HCT116 (cell line): ENCODE results near the gene MTF2. TPM values are rescaled to one million over a fixed set of nuclear protein-coding genes. Genes with fewer than 3 reads are reported as not detected.

Experiments used
- ATAC-seq: fragments of 200-7000 bp; cut with Tn5 transposase; 2 replicates; pipeline ENCODE4 v1.9.1; 2020; ENCODE audit warnings: mild to moderate bottlenecking, moderate library complexity
- BruUV-seq: library from RNA; stranded (reverse); fragments of 400-500 nt; replicated peaks from 2 replicates; lab custom pipeline; 2021; lab: Mats Ljungman, UMichigan
- CTCF ChIA-PET: fragments of 300-600 bp; sonication (Branson Sonifier 250); formaldehyde crosslinking; loops from one replicate; lab custom pipeline; 2021; ENCODE audit warnings: antibody characterized with exemption; lab: Charles Lee
- POLR2A ChIA-PET: fragments of 300-600, 350-600 bp; sonication (Branson Sonifier 250); formaldehyde crosslinking; loops from one replicate; lab custom pipeline; 2021; ENCODE audit warnings: antibody characterized with exemption; lab: Charles Lee
- RAD21 ChIA-PET, 2 experiments: fragments of 300-600 bp; sonication (Branson Sonifier 250); formaldehyde crosslinking; loops; one replicate each; lab custom pipeline; 2023; ENCODE audit warnings: low total read pairs in 2 of 2; ENCODE audit not compliant: uncharacterized antibody in 2 of 2, unreplicated experiment in 2 of 2, low non-redundant PET in 1 of 2; lab: Charles Lee
- DNase-seq: peaks from one replicate; pipeline ENCODE4 v3.0.0-alpha.2; 2010; ENCODE audit warnings: low read depth, low spot score
- H2AFZ ChIP-seq: fragments of 200-600 bp; shearing (Covaris generic), sonication (generic); 2 replicates; pipeline ENCODE4 v1.6.1; 2017; ENCODE audit warnings: low read depth, mixed run types, mixed read lengths, antibody characterized with exemption, low read length; ENCODE audit not compliant: poor library complexity, severe bottlenecking
- H3K27ac ChIP-seq: 2 replicates; pipeline ENCODE4 v1.5.1; 2012; ENCODE audit warnings: low read depth, low read length
- H3K27me3 ChIP-seq: fragments of 200-600 bp; sonication (generic); 2 replicates; pipeline ENCODE4 v1.6.1; 2016; ENCODE audit warnings: mixed run types, low read length, mixed read lengths; ENCODE audit not compliant: insufficient read depth
- H3K36me3 ChIP-seq, 2 experiments: fragments of 200-500 bp in 1 of 2; fragments of 200-600 bp in 1 of 2; sonication (Bioruptor generic) in 1 of 2; sonication (generic) in 1 of 2; 2 replicates each; pipeline versions ENCODE4 v1.5.1 to v1.6.1; 2014 to 2016; ENCODE audit warnings: low read length in 2 of 2, inconsistent platforms in 1 of 2, mixed read lengths in 1 of 2, mixed run types in 1 of 2; ENCODE audit not compliant: insufficient read depth in 2 of 2, control insufficient read depth in 1 of 2
- H3K4me1 ChIP-seq, 2 experiments: fragments of 200-600 bp in 1 of 2; sonication (generic) in 1 of 2; 2 replicates each; pipeline versions ENCODE4 v1.5.1 to v1.6.1; 2012 to 2017; ENCODE audit warnings: low read length in 2 of 2, inconsistent platforms in 1 of 2, mild to moderate bottlenecking in 1 of 2, mixed read lengths in 1 of 2, mixed run types in 1 of 2, moderate library complexity in 1 of 2; ENCODE audit not compliant: insufficient read depth in 2 of 2, control insufficient read depth in 1 of 2
- H3K4me2 ChIP-seq: fragments of 200-600 bp; sonication (generic); 2 replicates; pipeline ENCODE4 v1.6.1; 2017; ENCODE audit warnings: mixed run types, low read length, mixed read lengths
- H3K4me3 ChIP-seq, 2 experiments: fragments of 200-600 bp in 1 of 2; sonication (generic) in 1 of 2; replicated peaks in 1 of 2; 2 replicates each; pipeline ENCODE4 v1.5.1; 2011 to 2016; ENCODE audit warnings: low read length in 2 of 2, control low read depth in 1 of 2, low read depth in 1 of 2, mild to moderate bottlenecking in 1 of 2, mixed read lengths in 1 of 2, mixed run types in 1 of 2
- H3K79me2 ChIP-seq: fragments of 200-600 bp; sonication (generic); 2 replicates; pipeline ENCODE4 v1.6.1; 2017; ENCODE audit warnings: mild to moderate bottlenecking, mixed run types, low read length, moderate library complexity, mixed read lengths; ENCODE audit not compliant: insufficient read depth
- H3K9ac ChIP-seq: fragments of 200-600 bp; sonication (generic); 2 replicates; pipeline ENCODE4 v1.6.1; 2016; ENCODE audit warnings: low read length, mixed read lengths
- H3K9me2 ChIP-seq: fragments of 200-600 bp; sonication (generic), shearing (Covaris generic); 2 replicates; pipeline ENCODE4 v1.6.1; 2017; ENCODE audit warnings: mixed run types, mild to moderate bottlenecking, moderate library complexity; ENCODE audit not compliant: insufficient read depth
- H3K9me3 ChIP-seq, 2 experiments: fragments of 200-500 bp in 1 of 2; fragments of 200-600 bp in 1 of 2; sonication (Bioruptor generic) in 1 of 2; sonication (generic) in 1 of 2; 2 replicates each; pipeline ENCODE4 v1.6.1; 2014 to 2017; ENCODE audit warnings: low read length in 2 of 2, mixed read lengths in 2 of 2, inconsistent platforms in 1 of 2, low read depth in 1 of 2, mild to moderate bottlenecking in 1 of 2, mixed run types in 1 of 2, moderate library complexity in 1 of 2; ENCODE audit not compliant: control insufficient read depth in 1 of 2, insufficient read depth in 1 of 2
- H4K20me1 ChIP-seq: fragments of 200-600 bp; sonication (generic), shearing (Covaris generic); 2 replicates; pipeline ENCODE4 v1.6.1; 2017; ENCODE audit warnings: mixed run types, mild to moderate bottlenecking, moderate library complexity; ENCODE audit not compliant: insufficient read depth
- CBX3 ChIP-seq: IDR thresholded peaks from 2 replicates; pipeline ENCODE4 v1.6.1; 2012; ENCODE audit warnings: low read depth
- EGR1 ChIP-seq: IDR thresholded peaks from 2 replicates; pipeline ENCODE4 v1.6.1; 2012; ENCODE audit warnings: low read depth
- EZH2phosphoT487 ChIP-seq: fragments of 200-600 bp; IDR thresholded peaks from 2 replicates; pipeline ENCODE4 v1.6.1; 2018; ENCODE audit warnings: antibody characterized with exemption, borderline replicate concordance
- FOSL1 ChIP-seq: IDR thresholded peaks from 2 replicates; pipeline ENCODE4 v1.6.1; 2012; ENCODE audit warnings: low read depth
- JUND ChIP-seq: IDR thresholded peaks from 2 replicates; pipeline ENCODE4 v1.6.1; 2012
- POLR2AphosphoS5 ChIP-seq: IDR thresholded peaks from 2 replicates; pipeline ENCODE4 v1.6.1; 2011; ENCODE audit warnings: mild to moderate bottlenecking, low read depth, low read length, moderate library complexity
- SRF ChIP-seq: IDR thresholded peaks from 2 replicates; pipeline ENCODE4 v1.6.1; 2012; ENCODE audit warnings: low read depth
- TCF7L2 ChIP-seq: IDR thresholded peaks from 2 replicates; pipeline ENCODE4 v1.7.0; 2011; ENCODE audit warnings: borderline replicate concordance, inconsistent platforms; ENCODE audit not compliant: insufficient read depth, insufficient read length; ENCODE audit errors: extremely low read depth
- YY1 ChIP-seq: IDR thresholded peaks from 2 replicates; pipeline ENCODE4 v1.6.1; 2011; ENCODE audit warnings: low read length, low read depth, moderate library complexity, mild to moderate bottlenecking; ENCODE audit not compliant: insufficient replicate concordance; ENCODE audit errors: extremely low read depth
- ZFX ChIP-seq: fragments of 450-650 bp; IDR thresholded peaks from 2 replicates; pipeline ENCODE4 v1.6.1; 2017
- intact Hi-C: fragments of 100-400 bp; cut with micrococcal nuclease; formaldehyde crosslinking; loops from 2 replicates; pipeline ENCODE4 v1.10.0; 2022
- total RNA-seq: library from RNA; stranded (reverse); gene quantifications from one replicate; pipeline ENCODE4 v1.2.1, GENCODE V29; 2021; ENCODE audit not compliant: unreplicated experiment
- TF ChIP-seq, protein P1 (sequence below): IDR thresholded peaks from 2 replicates; pipeline ENCODE4 v1.6.1; 2011; ENCODE audit warnings: mild to moderate bottlenecking, low read length, moderate library complexity; ENCODE audit not compliant: insufficient replicate concordance; ENCODE audit errors: extremely low read depth
- TF ChIP-seq, protein P2 (sequence below), 3 experiments: fragments of 200-600 bp in 1 of 3; sonication (generic) in 1 of 3; IDR thresholded peaks in 2 of 3; conservative IDR thresholded peaks in 1 of 3; 2 replicates each; pipeline ENCODE4 v1.5.1; 2012 to 2017; ENCODE audit warnings: low read depth in 2 of 3, low read length in 2 of 3, antibody characterized with exemption in 1 of 3, borderline replicate concordance in 1 of 3, control low read depth in 1 of 3, mild to moderate bottlenecking in 1 of 3, mixed read lengths in 1 of 3, mixed run types in 1 of 3, moderate library complexity in 1 of 3; ENCODE audit not compliant: insufficient read depth in 1 of 3
- TF ChIP-seq, protein P3 (sequence below): IDR thresholded peaks from 2 replicates; pipeline ENCODE4 v1.6.1; 2012

Gene MTF2
- total RNA-seq, 1 experiment from 2014 or later: 45.5 TPM

DNA sequence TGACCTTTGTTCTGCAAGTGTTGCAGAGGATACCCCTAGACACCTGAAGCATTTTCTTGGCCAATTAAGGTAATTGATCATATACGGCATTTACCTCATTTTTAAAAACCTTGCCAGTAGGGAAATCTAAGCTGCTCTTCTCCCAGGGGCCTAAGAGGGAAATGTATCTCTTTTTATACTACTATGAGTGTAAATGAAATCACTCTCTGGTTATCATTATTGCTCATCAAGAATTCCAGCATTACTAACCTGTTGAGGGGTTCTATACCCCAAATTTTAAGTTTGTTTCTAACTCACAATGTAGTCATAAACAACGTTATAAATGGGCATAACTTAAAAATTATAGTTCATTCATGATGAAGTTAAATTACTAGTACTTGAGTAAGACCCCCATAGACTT, 73.8 kb downstream of the MTF2 start (continued):
- TF ChIP-seq, protein P1, sequence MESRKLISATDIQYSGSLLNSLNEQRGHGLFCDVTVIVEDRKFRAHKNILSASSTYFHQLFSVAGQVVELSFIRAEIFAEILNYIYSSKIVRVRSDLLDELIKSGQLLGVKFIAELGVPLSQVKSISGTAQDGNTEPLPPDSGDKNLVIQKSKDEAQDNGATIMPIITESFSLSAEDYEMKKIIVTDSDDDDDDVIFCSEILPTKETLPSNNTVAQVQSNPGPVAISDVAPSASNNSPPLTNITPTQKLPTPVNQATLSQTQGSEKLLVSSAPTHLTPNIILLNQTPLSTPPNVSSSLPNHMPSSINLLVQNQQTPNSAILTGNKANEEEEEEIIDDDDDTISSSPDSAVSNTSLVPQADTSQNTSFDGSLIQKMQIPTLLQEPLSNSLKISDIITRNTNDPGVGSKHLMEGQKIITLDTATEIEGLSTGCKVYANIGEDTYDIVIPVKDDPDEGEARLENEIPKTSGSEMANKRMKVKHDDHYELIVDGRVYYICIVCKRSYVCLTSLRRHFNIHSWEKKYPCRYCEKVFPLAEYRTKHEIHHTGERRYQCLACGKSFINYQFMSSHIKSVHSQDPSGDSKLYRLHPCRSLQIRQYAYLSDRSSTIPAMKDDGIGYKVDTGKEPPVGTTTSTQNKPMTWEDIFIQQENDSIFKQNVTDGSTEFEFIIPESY: no peak
- TF ChIP-seq TCF7L2: no peak
- TF ChIP-seq EZH2phosphoT487: no peak
- TF ChIP-seq, protein P2, sequence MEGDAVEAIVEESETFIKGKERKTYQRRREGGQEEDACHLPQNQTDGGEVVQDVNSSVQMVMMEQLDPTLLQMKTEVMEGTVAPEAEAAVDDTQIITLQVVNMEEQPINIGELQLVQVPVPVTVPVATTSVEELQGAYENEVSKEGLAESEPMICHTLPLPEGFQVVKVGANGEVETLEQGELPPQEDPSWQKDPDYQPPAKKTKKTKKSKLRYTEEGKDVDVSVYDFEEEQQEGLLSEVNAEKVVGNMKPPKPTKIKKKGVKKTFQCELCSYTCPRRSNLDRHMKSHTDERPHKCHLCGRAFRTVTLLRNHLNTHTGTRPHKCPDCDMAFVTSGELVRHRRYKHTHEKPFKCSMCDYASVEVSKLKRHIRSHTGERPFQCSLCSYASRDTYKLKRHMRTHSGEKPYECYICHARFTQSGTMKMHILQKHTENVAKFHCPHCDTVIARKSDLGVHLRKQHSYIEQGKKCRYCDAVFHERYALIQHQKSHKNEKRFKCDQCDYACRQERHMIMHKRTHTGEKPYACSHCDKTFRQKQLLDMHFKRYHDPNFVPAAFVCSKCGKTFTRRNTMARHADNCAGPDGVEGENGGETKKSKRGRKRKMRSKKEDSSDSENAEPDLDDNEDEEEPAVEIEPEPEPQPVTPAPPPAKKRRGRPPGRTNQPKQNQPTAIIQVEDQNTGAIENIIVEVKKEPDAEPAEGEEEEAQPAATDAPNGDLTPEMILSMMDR (IDR thresholded peaks at IDR 0.05 in 2 of 3, conservative IDR thresholded peaks at IDR 0.05 in 1 of 3; ENCODE audit: borderline replicate concordance in 1 of 3, insufficient read depth in 1 of 3, low read depth in 2 of 3, low read length in 2 of 3): no peak

DNA sequence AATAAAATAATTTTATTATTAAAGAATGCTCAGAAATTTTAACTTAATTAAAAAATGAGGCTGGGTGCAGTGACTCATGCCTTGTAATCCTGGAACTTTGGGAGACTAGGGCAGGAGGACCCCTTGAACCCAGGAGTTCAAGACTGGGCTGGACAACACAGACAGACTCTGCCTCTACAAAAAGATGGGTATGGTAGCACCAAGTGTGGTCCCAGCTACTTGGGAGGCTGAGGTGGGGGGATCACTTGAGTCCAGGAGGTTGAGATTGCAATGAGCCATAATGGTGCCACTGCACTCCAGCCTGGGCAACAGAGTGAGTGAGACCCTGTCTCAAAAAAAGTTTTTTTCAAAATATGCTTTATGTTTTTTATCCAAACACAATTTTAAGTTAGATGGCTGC, 75.8 kb downstream of the MTF2 start:
- Histone ChIP-seq H3K4me1 (peaks cover 0 to 8% of the 10 kb centered on the region in 2 experiments; a peak in 2 of 4 replicates), H3K4me2 (no peak overlapping the region), H3K9me3 (no peaks in the 10 kb centered on the region), H3K9me2 (no peaks in the 10 kb centered on the region), H3K9ac (no peak overlapping the region), H3K27ac (no peak overlapping the region), H3K79me2 (peaks cover 5% of the 10 kb centered on the region; the same call in 1 of the 2 replicates), H2AFZ (no peak overlapping the region), H3K4me3 (no peak overlapping the region), H3K36me3 (peaks cover 10 to 20% of the 10 kb centered on the region in 2 experiments; a peak in 3 of 4 replicates), H4K20me1 (no peaks in the 10 kb centered on the region), H3K27me3 (no peaks in the 10 kb centered on the region)
- no TSS peak for BruUV-seq
- RAD21 ChIA-PET: no interaction called here
- intact Hi-C loops: no loop called here
- TF ChIP-seq, protein P3, sequence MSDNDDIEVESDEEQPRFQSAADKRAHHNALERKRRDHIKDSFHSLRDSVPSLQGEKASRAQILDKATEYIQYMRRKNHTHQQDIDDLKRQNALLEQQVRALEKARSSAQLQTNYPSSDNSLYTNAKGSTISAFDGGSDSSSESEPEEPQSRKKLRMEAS: no peak
- no peak for TF ChIP-seq EGR1
- no peak for TF ChIP-seq FOSL1
- no peak for TF ChIP-seq TCF7L2
- TF ChIP-seq YY1: no peak
- TF ChIP-seq POLR2AphosphoS5: no peak
- no peak for TF ChIP-seq JUND
- no peak for TF ChIP-seq SRF
- no peak for TF ChIP-seq CBX3
- no peak for TF ChIP-seq ZFX
- CTCF ChIA-PET: no interaction called here
- DNase-seq (no peak), ATAC-seq (no peak)
- POLR2A ChIA-PET: no interaction called here
